Astrocyte of the spinal cord (primary cell): ENCODE results near the gene NRXN3.
A peak's percentile ranks its signal among the peaks of the same experiment; 100 is the strongest.

Experiments
- DNase-seq: peaks from one replicate; pipeline ENCODE4 v3.0.0; 2011; ENCODE audit warnings: low read depth, low spot score
- H3K4me3 ChIP-seq: 2 replicates; pipeline ENCODE4 v1.5.1; 2011; ENCODE audit warnings: low read depth, mild to moderate bottlenecking, low read length, moderate library complexity
- in situ Hi-C: cut with HindIII; loops from 2 replicates; pipeline ENCODE4 v1.10.0; 2017; ENCODE audit warnings: low sequenced_read_pairs
- TF ChIP-seq, protein P1 (sequence below): IDR thresholded peaks from 2 replicates; pipeline ENCODE4 v1.5.1; 2012; ENCODE audit warnings: low read depth, mild to moderate bottlenecking, low read length, inconsistent platforms

The NRXN3 gene

GRCh38 chr14:79712302-79712950 is 1542.3 kb downstream of the NRXN3 start:
- TF ChIP-seq, protein P1, sequence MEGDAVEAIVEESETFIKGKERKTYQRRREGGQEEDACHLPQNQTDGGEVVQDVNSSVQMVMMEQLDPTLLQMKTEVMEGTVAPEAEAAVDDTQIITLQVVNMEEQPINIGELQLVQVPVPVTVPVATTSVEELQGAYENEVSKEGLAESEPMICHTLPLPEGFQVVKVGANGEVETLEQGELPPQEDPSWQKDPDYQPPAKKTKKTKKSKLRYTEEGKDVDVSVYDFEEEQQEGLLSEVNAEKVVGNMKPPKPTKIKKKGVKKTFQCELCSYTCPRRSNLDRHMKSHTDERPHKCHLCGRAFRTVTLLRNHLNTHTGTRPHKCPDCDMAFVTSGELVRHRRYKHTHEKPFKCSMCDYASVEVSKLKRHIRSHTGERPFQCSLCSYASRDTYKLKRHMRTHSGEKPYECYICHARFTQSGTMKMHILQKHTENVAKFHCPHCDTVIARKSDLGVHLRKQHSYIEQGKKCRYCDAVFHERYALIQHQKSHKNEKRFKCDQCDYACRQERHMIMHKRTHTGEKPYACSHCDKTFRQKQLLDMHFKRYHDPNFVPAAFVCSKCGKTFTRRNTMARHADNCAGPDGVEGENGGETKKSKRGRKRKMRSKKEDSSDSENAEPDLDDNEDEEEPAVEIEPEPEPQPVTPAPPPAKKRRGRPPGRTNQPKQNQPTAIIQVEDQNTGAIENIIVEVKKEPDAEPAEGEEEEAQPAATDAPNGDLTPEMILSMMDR, result no peak
- in situ Hi-C loops, result no loop called here
- DNase-seq, result peak; percentile 15
- H3K4me3 ChIP-seq, result no peak overlapping the region

GRCh38 chr14:79721399-79722084 is 1551.4 kb downstream of the NRXN3 start:
- H3K4me3 ChIP-seq, result no peak overlapping the region
- DNase-seq, result no peak
- TF ChIP-seq, protein P1, result no peak
- in situ Hi-C loops, result no loop called here

DNA sequence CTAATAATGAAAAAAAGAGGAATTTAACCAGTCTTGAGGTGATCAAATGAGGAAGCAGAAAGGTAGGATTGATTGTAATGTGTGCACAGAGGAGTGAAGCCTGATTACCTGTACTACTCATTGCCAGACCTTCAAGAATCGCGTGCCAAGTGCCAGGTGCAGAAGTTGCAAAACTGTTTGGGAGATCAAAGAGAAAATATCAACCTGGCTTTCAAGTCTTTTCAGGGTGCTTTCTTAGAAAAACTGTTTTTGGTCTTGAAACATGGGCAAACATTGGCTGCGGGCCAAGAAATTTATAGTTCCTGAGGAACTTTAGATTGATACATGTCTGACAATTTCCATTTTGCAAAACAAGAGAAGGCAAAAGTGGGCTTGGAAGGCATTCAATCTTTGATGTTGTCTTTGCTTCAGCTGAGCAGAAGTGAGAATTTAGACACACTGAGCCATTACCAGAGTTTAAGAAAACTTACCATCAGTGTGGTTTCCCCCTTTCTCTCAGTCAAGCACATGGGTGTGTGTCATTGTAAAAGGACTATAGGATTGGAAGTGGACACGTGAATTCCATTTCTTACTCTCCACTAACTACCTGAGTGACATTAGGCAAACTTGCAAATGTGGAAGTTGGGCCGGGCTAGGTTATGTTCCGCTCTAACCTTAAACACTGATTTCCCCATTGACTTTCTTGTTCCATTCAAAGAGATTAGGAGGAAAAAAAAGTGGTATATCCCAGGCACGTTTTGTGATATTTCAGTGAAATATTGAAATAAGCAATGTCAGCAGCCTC is 1555.0 kb downstream of the NRXN3 start:
- TF ChIP-seq, protein P1, result no peak
- no peak overlapping the region for H3K4me3 ChIP-seq
- DNase-seq, result no peak
- in situ Hi-C loops, result no loop called here

- no peak for DNase-seq
- no peak overlapping the region for H3K4me3 ChIP-seq
- TF ChIP-seq, protein P1, result no peak
- in situ Hi-C loops, result no loop called here
These were observed 1557.7 kb downstream of the NRXN3 start for GRCh38 chr14:79727900-79728299.

- in situ Hi-C loops, result no loop called here
- H3K4me3 ChIP-seq, result no peak overlapping the region
- TF ChIP-seq, protein P1, result no peak
- no peak for DNase-seq
These were observed 1558.2 kb downstream of the NRXN3 start for GRCh38 chr14:79728331-79728730.

- DNase-seq, result no peak
- no peak overlapping the region for H3K4me3 ChIP-seq
- in situ Hi-C loops, result no loop called here
- TF ChIP-seq, protein P1, result no peak
These were observed 1559.6 kb downstream of the NRXN3 start for GRCh38 chr14:79729731-79730130.
